OCI-LY1 (cell line): ENCODE results near the gene FAM9C.

ENCODE experiments used
- CTCF ChIP-seq: fragments of 200-600 bp; sonication (generic), shearing (Covaris generic); IDR thresholded peaks from 2 replicates; pipeline ENCODE4 v1.5.1; 2017; ENCODE audit warnings: mild to moderate bottlenecking, antibody characterized with exemption, low read length, moderate library complexity, mixed read lengths
- EZH2 ChIP-seq: fragments of 200-600 bp; sonication (generic), shearing (Covaris generic); IDR thresholded peaks from 2 replicates; pipeline ENCODE4 v1.8.0; 2017; ENCODE audit warnings: borderline replicate concordance, mixed run types, mild to moderate bottlenecking, antibody characterized with exemption, low read length, moderate library complexity, mixed read lengths

DNA sequence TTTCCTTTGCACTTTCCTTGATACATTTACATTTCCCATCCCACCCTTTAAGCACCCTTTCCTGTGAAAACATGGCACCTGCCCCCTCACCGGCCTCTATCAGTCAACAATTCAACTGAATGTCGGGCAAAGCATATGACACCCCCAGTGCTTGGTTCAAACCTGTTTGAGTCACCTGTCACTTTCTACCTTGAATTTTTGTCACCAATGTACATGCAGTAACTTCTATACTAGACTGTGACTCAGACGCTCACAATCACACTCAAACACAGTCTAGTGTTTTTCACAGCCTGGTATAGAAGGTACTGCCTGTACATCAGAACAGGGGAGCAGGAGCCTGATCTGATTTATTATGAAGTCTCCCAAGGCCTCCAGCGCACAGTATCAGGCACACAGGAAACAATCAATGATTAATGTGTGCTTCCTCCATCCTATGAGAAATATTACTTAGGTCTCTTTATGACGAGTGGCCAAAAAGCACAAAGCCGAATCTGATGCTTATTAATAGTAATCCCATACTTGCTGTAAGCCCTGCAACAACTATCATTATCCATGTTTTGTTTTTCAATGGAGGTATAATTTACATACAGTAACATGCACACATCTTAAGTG, 49.2 kb upstream of the FAM9C start:
- TF ChIP-seq CTCF (no peak), EZH2 (no peak)
